IPS-NIHi11 (cell line): Measurements from ENCODE around the gene TP73.
"Not testable (repeated sequence)": the region's sequence is repeated elsewhere in the genome, so short reads cannot be mapped to it uniquely, and the experiment has no call there.

Source experiments
- DNase-seq: peaks from one replicate; pipeline ENCODE4 v3.0.0; 2012; ENCODE audit warnings: mixed read lengths, low spot score

The TP73 gene

DNA sequence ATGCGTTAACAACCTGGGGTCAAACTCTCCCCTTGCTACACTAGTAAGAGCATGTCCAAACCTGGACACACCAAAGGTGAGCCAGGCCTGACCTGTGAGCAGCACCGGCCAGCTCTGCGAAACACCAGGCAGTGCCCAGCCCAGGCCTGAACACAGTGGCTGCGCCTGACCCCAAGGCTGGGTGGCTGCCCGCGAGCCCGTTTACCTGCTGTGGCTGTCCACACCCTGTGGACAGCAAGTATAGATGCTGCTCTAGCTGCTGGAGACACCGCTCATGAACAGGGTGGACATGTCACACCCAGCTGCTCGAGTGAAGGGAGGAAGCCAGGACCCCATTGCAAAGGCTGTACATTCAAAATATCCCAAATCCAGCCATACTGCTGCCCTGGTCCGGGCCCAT, 92.3 kb downstream of the TP73 start:
- no peak for DNase-seq

GRCh38 chr1:3745071-3745470, 92.8 kb downstream of the TP73 start:
- no peak for DNase-seq

GRCh38 chr1:3745590-3746381, 93.5 kb downstream of the TP73 start:
- DNase-seq, result no peak

GRCh38 chr1:3746389-3746829, 94.1 kb downstream of the TP73 start:
- DNase-seq, result peak; percentile 58

GRCh38 chr1:3746830-3747521, 94.7 kb downstream of the TP73 start:
- peak; percentile 100 for DNase-seq

DNA sequence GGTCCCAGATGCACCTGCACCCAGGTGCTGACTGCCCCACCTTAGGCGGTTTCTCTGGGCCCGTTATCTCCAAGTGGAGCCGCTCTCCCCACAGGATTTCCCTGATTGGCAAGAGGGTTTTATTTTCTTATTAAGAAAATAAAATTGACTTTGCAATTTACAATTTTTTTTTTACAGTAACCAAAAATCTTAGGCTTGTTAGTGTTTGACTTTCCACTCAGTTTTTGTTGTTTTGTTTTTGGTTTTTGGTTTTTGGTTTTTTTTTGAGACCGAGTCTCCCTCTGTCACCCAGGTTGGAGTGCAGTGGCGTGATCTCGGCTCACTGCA, 95.2 kb downstream of the TP73 start:
- DNase-seq, result no peak

GRCh38 chr1:3747903-3748302, 95.6 kb downstream of the TP73 start:
- no peak for DNase-seq

GRCh38 chr1:3748316-3748900, 96.1 kb downstream of the TP73 start:
- not testable (repeated sequence) for DNase-seq

- DNase-seq, result no peak
Observed at GRCh38 chr1:3749512-3749911, 97.2 kb downstream of the TP73 start.

DNA sequence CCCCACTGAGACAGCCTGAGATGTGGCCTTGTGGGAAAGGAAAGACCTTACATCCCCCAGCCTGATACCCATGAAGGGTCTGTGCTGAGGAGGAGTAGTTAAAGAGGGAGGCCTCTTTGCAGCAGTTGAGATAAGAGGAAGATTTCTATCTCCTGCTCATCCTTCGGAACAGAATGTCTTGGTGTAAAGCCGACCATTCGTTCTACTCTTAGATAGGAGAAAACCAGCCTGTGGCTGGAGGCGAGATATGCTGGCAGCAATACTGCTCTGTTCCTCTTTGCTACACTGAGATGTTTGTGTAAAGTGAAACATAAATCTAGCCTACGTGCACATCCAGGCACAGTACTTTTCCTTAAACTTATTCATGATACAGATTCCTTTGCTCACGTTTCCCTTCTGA, 98.4 kb downstream of the TP73 start:
- DNase-seq, result no peak

DNA sequence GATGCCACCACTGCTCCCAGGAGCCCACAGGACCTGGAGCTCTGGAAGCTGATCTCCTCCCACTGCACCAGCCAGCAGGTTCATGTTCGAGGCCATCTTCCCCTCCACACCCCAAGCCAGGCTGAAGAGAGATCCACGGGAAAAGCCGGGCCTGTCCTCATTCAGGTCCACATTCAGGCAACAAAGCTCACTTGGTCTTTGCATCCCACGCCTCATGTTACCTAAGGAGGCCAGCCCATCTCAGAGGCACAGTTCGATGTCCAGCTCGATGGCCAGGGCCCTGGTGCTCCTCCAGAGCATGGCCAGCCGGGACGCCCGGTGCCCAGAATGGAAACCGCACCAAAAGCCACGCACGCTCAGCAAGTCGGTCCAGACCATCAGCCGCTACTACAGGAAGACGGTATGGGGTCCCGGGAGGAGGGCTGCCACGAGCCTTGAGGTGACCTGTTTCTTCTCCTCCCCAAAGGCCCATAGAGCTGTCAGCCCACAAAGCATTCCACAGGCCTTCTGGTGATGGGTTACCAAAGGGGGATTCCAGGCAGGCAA, 100.2 kb downstream of the TP73 start, which contains the start of gene CCDC27:
TSS of gene CCDC27 (plus strand) at position 51 of the 546 bp plus-strand sequence. CDS start at position 83, 32 bp downstream.
- DNase-seq, result no peak

DNA sequence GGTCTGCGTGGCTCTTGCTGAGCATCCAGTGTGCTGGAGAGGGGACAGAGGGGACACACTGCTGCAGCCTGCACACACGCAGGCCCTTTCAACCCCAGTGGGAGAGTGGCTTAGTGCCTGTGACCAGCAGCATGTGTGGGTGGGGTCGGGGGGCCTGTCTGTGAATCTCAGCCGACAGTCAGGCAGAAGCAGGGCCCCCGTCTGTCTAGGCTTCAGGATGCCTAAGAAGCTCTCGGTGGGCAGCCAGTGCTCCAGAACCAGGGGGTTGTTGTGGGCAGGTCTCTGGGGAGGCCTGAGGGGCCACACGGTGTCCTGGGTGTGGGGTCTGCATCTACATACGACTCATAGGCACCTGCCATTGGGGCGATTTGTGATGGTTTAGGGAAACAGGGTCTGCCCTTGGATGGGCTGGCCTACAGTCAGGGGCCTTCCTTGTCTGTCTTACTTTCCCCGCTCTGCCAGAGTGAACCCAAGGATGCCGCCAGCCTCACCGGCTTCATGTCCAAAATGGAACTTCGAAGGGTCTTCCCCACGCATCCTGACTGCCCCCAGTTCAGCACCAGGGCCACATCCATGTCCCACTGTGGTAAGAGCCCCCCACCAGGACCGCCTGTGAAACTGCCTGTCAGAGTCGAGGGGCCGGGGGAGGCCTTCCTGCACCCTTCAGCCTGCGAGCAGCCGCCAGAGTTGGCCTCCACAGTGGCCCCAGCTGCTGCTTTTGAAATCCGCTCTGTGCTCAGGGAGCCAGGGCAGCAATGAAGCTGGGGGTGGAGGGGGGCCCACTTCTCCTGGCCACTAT, 101.5 kb downstream of the TP73 start:
- no peak for DNase-seq

DNA sequence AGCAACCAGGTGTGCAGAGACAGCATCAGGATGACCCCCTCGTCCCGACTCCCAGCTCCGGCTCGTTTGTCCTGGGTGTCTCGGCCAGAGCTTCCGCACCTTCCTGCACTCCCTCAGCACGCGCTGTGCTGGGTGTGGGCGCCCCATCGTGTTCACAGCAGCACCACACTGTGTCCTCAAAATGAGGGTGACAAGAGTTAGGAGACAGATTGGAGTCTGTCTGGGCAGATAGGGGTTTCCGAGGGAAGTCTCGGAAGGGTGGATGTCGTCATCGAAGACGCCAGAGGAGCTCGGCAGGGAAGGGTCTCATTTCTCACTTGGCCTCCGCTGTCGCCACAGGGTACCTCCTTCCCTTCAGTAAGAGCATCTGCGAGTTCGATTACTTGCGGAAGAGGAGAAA, 104.1 kb downstream of the TP73 start:
- no peak for DNase-seq

DNA sequence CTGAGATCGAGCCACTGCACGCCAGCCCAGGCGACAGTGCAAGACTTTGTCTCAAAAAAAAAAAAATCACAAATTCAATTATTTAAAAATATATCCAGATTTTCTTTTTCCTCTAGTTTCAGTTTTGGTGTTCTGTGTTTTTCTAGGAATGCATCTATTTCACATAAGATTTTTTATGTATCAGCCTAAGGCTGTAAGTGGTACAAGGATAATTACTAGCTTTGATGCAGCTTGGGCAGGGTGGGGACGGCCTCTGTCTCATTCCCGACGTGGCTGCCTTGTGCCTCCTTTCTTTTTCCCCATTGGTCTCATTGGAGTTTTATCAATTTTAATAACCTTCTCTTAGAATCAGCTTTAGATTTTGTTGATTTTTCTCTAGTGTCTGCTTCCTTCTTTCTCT, 106.8 kb downstream of the TP73 start:
- DNase-seq, result no peak

DNA sequence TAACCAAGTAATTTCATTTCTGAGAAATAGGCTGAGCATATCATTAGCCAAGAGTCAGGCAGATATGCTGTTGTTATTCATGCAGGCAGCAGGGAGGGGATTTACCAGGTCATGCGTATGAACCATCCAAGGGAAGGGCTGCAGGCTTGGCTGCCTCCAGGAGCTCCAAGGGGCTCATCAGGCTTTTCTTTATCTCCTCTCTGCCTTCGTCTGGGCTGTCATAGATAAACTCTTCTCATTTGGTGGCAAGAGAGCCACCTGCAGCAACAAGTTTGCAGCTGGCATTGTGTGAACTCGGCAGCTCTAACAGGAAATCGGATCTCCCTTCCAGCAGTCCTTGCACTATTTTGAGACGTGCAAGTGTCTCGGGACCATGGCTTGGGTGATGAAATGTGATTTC, 107.5 kb downstream of the TP73 start:
- no peak for DNase-seq

GRCh38 chr1:3761296-3762010, 109.1 kb downstream of the TP73 start:
- no peak for DNase-seq

DNA sequence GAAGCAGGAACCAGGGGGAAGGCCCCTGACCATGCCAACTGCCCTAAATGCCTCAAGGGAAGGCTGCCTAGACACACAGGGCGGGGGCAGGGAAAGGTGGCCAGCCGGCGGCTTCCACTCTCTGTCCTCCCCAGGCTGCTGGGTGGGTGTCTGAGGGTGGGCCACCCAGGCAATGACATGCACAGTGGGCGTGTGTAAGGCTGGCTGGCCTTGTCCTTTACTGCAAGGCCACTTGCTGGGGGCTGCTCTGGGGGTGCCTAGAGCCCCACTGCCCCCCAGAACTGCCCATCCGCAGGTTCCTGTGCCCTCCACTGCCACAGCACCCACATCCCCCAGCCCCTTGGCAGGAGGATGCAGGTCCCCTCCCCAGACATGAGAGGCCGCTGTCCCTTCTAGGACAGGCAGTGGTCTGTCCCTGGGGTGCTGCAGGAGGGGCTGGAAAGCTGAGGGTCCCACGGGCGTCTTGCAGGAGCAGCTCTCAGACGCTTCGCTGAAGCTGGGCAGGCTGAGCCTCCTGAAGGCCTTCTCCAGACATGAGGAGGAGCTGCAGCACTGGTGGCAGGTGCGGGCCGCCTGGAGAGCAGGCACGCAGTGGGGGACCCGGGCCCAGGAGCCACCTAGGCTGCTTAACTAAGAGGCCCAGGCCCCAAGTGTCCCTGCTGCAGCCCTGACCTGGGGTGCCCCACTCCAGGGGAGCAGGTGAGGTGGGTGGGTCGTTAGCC, 110.0 kb downstream of the TP73 start:
- no peak for DNase-seq

- DNase-seq, result no peak
Observed at GRCh38 chr1:3762873-3763228, 110.5 kb downstream of the TP73 start.

- DNase-seq, result no peak
Observed at GRCh38 chr1:3763351-3764125, 111.2 kb downstream of the TP73 start.

DNA sequence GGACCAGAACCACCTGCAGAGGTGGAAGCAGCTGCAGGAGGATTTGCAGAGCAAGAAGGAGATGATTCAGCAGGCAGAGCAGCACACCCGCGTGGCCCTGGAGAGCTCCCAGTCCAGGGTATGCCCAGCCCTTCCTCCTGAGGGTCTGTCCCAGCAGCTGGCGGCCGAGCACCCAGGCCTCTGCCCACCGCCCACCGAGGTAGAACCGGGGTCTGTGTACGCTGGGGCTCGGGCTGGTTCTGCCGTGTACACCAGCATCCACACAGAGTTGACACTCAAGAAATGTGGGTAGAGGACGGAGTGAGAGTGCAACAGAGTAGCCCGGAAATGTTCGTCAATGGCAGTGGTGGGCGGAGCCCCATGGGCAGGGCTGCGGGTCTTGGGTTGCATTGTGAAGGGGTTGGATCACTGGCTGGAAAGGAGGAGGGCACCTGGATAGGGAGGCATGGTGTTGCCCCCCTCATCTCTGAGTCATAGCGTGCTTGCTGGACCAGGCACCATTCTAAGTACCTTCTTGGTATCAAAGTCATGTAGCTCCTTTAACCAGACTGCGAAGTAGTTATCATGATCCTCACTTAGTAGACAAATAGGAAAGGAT, 115.1 kb downstream of the TP73 start:
- DNase-seq, result peak; percentile 62
